ENCODE measurements around the gene RETN. TPM values are rescaled to one million over a fixed set of nuclear protein-coding genes. Genes with fewer than 3 reads are reported as not detected.

Gene RETN
- total and polyA plus RNA-seq, 2 donors (not counting 3 experiments of a cell fraction or from before 2014, with no cell fraction given), result not detected

DNA sequence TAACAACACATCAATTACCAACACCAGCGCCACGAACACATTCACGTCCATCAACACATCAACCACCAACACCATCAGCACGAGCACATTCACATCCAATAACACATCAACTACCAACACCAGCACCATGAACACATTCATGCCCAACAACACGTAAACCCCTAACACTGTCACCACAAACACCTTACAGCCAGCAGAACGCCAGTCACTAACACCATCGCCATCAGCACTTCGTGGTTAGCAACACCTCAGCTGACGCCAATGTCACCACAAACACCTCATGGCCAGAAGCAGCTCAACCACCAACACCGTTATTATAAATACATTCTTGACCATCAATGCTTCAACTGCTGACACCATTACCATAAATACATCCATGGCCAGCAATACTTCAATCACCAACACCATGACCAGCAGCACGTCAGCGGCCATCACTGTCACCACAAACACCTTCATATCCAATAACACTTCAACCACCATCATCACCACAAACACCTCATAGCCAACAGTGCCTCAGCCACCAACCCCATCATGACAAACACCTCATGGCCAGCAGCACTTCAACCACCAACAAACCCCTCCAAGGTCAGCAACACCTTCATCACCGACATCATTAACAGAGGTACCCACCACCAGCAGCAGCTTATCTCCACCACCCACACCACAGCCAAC, 23.7 kb downstream of the RETN start:
- CTCF ChIA-PET, result interaction anchor here (0.8 kb wide), 1 partner anchor 12 kb away, joined by 3 read pairs; the partner anchor contains the start of gene TRAPPC5

More for the DNA sequence above, 23.7 kb downstream of the RETN start:
- H3K9me3 ChIP-seq (replicated peaks; ENCODE audit: control insufficient read depth, insufficient read depth, low read length), result no peaks in the 10 kb centered on the region
- H4K20me1 ChIP-seq (replicated peaks; ENCODE audit: control insufficient read depth, extremely low read depth, insufficient read depth, low read length), result no peaks in the 10 kb centered on the region
- no peak overlapping the region for H3K27ac ChIP-seq (ENCODE audit: insufficient read depth, low read depth, low read length)
- no peak overlapping the region for H3K9ac ChIP-seq (replicated peaks; ENCODE audit: extremely low read depth, insufficient read depth, low read length)
- POLR2A ChIA-PET, result no interaction called here
- FAIRE-seq (no peak), DNase-seq (ENCODE audit: low read depth, low spot score) (no peak)
- H3K9me1 ChIP-seq (replicated peaks; ENCODE audit: control insufficient read depth, extremely low read depth, insufficient read depth, low read length), result no peaks in the 10 kb centered on the region
- no peaks in the 10 kb centered on the region for H3K4me1 ChIP-seq (ENCODE audit: control insufficient read depth, extremely low read depth, insufficient read depth, low read length)
- BruUV-seq (replicated peaks), result no TSS peak
- TF ChIP-seq MYC (IDR thresholded peaks at IDR 0.05; ENCODE audit: low read depth, low read length) (no peak), POLR2A (IDR thresholded peaks at IDR 0.05; ENCODE audit: low read depth, low read length) (no peak), POLR2AphosphoS5 (IDR thresholded peaks at IDR 0.05; ENCODE audit: insufficient read depth, low read depth, low read length) (no peak), EZH2 (IDR thresholded peaks at IDR 0.05; ENCODE audit: borderline replicate concordance, low read depth, low read length, severe bottlenecking) (no peak), FOS (IDR thresholded peaks at IDR 0.05; ENCODE audit: borderline replicate concordance, insufficient read depth, low read length) (no peak), JUN (IDR thresholded peaks at IDR 0.05; ENCODE audit: borderline replicate concordance, insufficient read depth, insufficient read length, low read depth) (no peak), GATA2 (IDR thresholded peaks at IDR 0.05; ENCODE audit: insufficient read depth, insufficient read length, low read depth, low read length) (no peak)
- TF ChIP-seq, protein P1, sequence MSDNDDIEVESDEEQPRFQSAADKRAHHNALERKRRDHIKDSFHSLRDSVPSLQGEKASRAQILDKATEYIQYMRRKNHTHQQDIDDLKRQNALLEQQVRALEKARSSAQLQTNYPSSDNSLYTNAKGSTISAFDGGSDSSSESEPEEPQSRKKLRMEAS (IDR thresholded peaks at IDR 0.05; ENCODE audit: insufficient read depth, insufficient read length), result no peak
- TF ChIP-seq, protein P2, sequence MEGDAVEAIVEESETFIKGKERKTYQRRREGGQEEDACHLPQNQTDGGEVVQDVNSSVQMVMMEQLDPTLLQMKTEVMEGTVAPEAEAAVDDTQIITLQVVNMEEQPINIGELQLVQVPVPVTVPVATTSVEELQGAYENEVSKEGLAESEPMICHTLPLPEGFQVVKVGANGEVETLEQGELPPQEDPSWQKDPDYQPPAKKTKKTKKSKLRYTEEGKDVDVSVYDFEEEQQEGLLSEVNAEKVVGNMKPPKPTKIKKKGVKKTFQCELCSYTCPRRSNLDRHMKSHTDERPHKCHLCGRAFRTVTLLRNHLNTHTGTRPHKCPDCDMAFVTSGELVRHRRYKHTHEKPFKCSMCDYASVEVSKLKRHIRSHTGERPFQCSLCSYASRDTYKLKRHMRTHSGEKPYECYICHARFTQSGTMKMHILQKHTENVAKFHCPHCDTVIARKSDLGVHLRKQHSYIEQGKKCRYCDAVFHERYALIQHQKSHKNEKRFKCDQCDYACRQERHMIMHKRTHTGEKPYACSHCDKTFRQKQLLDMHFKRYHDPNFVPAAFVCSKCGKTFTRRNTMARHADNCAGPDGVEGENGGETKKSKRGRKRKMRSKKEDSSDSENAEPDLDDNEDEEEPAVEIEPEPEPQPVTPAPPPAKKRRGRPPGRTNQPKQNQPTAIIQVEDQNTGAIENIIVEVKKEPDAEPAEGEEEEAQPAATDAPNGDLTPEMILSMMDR (IDR thresholded peaks at IDR 0.05; ENCODE audit: extremely low read depth in 1 of 2, insufficient read depth in 1 of 2, low read depth in 1 of 2, low read length in 2 of 2), result no peak
- no peak overlapping the region for H2AFZ ChIP-seq (ENCODE audit: low read depth, low read length)
- no peaks in the 10 kb centered on the region for H3K79me2 ChIP-seq (ENCODE audit: control insufficient read depth, insufficient read depth, low read length)
- dilution Hi-C loops (cut with MboI; ENCODE audit: extremely low pct_ligation_motif_present, low sequenced_read_pairs) (no loop called here), intact Hi-C loops (cut with micrococcal nuclease) (no loop called here)
- no peaks in the 10 kb centered on the region for H3K27me3 ChIP-seq (ENCODE audit: control insufficient read depth in 2 of 2, insufficient read depth in 2 of 2, low read length in 2 of 2)
- no peak overlapping the region for H3K4me3 ChIP-seq (replicated peaks in 1 of 3; ENCODE audit: insufficient read depth in 1 of 3, low read depth in 1 of 3, low read length in 3 of 3)
- no peaks in the 10 kb centered on the region for H3K36me3 ChIP-seq (ENCODE audit: control insufficient read depth in 2 of 2, extremely low read depth in 1 of 2, insufficient read depth in 2 of 2, low read length in 2 of 2)
- no peak overlapping the region for H3K4me2 ChIP-seq (ENCODE audit: insufficient read depth, low read length)

Data from endothelial cell of umbilical vein (primary cell).